Activated B cell treated with CpG ODN at 0.5 μM for 24 hours (primary cell): ENCODE measurements around the gene CDADC1. TPM values are rescaled to one million over a fixed set of nuclear protein-coding genes. Genes with fewer than 3 reads are reported as not detected.

ENCODE experiments used
- ATAC-seq: fragments of 200-7000 bp; cut with Tn5 transposase; one replicate; pipeline ENCODE4 v1.10.0; 2021; ENCODE audit warnings: low read depth, mild to moderate bottlenecking, moderate library complexity
- CTCF ChIA-PET: fragments of 350-600 bp; sonication (Branson Sonifier 250); formaldehyde crosslinking; loops from one replicate; lab custom pipeline; 2021; ENCODE audit warnings: antibody characterized with exemption; lab: Charles Lee
- POLR2A ChIA-PET: fragments of 350-600 bp; sonication (Branson Sonifier 250); formaldehyde crosslinking; loops from one replicate; lab custom pipeline; 2021; ENCODE audit warnings: antibody characterized with exemption; lab: Charles Lee
- DNase-seq: peaks from one replicate; pipeline ENCODE4 v3.0.0; 2022
- H3K27ac Mint-ChIP-seq: one replicate; pipeline ENCODE4 v1.8.0; 2020; ENCODE audit warnings: mixed read lengths
- H3K27me3 Mint-ChIP-seq: one replicate; pipeline ENCODE4 v1.8.0; 2021; ENCODE audit warnings: mixed read lengths
- H3K36me3 Mint-ChIP-seq: one replicate; pipeline ENCODE4 v1.8.0; 2021; ENCODE audit warnings: low read depth, mixed read lengths
- H3K4me1 Mint-ChIP-seq: one replicate; pipeline ENCODE4 v1.8.0; 2021; ENCODE audit warnings: mixed read lengths
- H3K4me3 Mint-ChIP-seq: one replicate; pipeline ENCODE4 v1.8.0; 2020; ENCODE audit warnings: mild to moderate bottlenecking, mixed read lengths
- H3K9me3 Mint-ChIP-seq: one replicate; pipeline ENCODE4 v1.8.0; 2020; ENCODE audit warnings: mixed read lengths
- intact Hi-C: fragments of 100-400 bp; cut with micrococcal nuclease; formaldehyde crosslinking; loops from one replicate; pipeline ENCODE4 v1.15.1; 2024
- total RNA-seq: library from RNA; stranded (reverse); gene quantifications from 2 replicates; pipeline ENCODE4 v1.2.3, GENCODE V29; 2022
- TF ChIP-seq, protein P1 (sequence below): fragments of 200-600 bp; IDR thresholded peaks from one replicate; pipeline ENCODE4 v1.8.0; 2022; ENCODE audit warnings: antibody characterized with exemption, mild to moderate bottlenecking

Gene CDADC1
- total RNA-seq, 1 donor from 2014 or later, result 10.4 TPM

DNA sequence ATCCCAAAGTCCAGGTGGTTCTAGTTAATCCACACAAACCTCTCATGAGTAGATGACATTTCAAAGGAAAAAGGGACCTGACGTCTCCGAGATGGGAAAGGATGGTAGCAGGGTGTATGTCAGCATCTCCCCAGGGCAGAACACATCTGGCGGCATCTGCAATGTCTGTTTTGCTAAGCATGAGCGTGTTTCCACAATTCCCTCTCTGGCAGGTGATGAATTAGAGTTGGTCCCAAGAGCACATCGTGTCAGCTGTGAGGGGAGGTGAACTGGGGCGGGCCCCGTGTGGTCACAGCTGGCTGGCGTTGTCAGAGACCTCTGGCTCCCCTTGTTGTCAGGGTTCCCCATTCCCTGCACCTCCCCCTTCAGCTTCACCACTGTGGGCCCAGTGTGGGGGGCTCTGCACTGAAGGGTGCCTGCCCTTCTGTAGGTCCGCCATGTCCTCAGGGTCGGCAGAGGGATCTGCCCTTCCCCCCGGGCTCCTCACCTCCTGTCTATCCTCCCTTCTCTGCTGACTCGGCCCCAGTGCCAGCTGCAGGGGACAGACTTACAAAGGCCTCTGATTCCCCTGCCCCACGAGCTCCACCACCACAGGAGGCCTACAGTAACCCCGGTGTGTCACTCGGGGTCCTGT is 58.2 kb downstream of the CDADC1 start:
- no peak for DNase-seq
- peaks cover 8% of the 10 kb centered on the region for H3K36me3 Mint-ChIP-seq
- TF ChIP-seq, protein P1, sequence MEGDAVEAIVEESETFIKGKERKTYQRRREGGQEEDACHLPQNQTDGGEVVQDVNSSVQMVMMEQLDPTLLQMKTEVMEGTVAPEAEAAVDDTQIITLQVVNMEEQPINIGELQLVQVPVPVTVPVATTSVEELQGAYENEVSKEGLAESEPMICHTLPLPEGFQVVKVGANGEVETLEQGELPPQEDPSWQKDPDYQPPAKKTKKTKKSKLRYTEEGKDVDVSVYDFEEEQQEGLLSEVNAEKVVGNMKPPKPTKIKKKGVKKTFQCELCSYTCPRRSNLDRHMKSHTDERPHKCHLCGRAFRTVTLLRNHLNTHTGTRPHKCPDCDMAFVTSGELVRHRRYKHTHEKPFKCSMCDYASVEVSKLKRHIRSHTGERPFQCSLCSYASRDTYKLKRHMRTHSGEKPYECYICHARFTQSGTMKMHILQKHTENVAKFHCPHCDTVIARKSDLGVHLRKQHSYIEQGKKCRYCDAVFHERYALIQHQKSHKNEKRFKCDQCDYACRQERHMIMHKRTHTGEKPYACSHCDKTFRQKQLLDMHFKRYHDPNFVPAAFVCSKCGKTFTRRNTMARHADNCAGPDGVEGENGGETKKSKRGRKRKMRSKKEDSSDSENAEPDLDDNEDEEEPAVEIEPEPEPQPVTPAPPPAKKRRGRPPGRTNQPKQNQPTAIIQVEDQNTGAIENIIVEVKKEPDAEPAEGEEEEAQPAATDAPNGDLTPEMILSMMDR, result no peak
- intact Hi-C loops, result no loop called here
- no peaks in the 10 kb centered on the region for H3K9me3 Mint-ChIP-seq
- H3K27me3 Mint-ChIP-seq, result no peaks in the 10 kb centered on the region
- ATAC-seq, result no peak
- H3K4me3 Mint-ChIP-seq, result no peak overlapping the region
- no peak overlapping the region for H3K27ac Mint-ChIP-seq
- ChIA-PET CTCF (no interaction called here), POLR2A (interaction anchor here (0.7 kb wide), 1 partner anchor 281 kb away, joined by 3 read pairs; no protein-coding TSS in a partner anchor)
- peaks cover 36% of the 10 kb centered on the region for H3K4me1 Mint-ChIP-seq

DNA sequence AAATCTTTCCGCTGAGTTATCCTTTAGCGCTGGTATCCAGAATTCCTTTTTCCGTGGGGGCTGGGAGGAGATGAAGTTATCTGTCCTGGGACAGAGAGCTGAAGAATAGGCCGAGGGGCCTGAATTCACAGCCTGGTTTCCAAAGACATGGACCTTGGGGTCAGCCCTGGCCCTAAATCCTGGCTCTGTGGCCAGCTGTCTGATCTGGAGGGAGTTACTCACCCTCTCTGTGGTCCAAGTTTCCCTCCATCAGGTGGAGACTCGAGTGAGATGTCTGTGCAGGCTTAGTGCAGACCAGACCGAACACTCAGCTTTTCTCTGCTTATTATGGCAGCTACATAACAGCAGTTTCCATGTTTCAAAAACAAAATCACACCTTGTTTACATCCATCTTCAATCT is 59.6 kb downstream of the CDADC1 start:
- ChIA-PET POLR2A (interaction anchor here (1.0 kb wide), 1 partner anchor 13 kb away, joined by 5 read pairs; no protein-coding TSS in a partner anchor), CTCF (no interaction called here)
- H3K4me3 Mint-ChIP-seq, result no peak overlapping the region
- peaks cover 24% of the 10 kb centered on the region for H3K4me1 Mint-ChIP-seq
- no peak overlapping the region for H3K27ac Mint-ChIP-seq
- intact Hi-C loops, result no loop called here
- ATAC-seq (no peak), DNase-seq (no peak)
- TF ChIP-seq, protein P1, result no peak
- peaks cover 8% of the 10 kb centered on the region for H3K36me3 Mint-ChIP-seq
- H3K9me3 Mint-ChIP-seq, result no peaks in the 10 kb centered on the region
- H3K27me3 Mint-ChIP-seq, result no peaks in the 10 kb centered on the region

DNA sequence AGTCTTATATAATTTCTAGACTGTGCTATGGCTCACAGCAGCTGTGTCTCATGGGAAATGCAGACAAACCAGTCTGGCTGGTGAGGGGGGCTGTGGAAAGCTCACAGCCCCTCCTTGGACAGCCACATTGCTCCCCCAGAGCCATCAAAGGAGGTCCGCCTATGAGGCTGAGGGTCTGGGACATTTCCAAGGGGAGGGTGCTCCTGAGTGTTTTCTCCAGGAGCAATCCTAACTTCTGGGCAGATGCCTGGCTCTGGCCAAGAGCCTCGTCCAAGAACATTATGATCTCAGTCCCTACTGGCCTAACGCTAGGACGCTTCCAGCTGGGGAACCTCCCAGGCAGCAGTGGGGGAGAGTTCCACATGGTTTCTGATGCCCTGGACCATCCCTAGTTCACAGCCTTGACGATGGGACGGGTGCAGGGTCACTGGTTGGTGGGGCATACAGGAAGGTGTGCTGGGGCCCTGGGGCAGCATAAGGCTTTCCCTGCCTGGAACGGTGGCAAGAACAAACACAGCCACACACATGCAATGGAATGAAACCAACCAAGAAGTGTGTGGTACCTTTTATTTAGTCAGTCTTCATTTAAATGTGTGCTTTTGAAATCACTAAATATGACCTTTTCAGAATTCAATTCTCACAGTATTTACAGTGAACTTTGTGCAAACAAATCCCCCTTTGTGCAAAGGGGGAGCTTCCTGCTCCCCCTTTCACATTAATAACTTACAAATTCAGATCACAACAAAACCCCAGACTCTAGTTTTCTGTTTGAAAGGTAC is 60.6 kb downstream of the CDADC1 start:
- no peaks in the 10 kb centered on the region for H3K9me3 Mint-ChIP-seq
- peaks cover 8% of the 10 kb centered on the region for H3K36me3 Mint-ChIP-seq
- ChIA-PET CTCF (no interaction called here), POLR2A (interaction anchor here (1.0 kb wide), 1 partner anchor 12 kb away, joined by 5 read pairs; no protein-coding TSS in a partner anchor)
- TF ChIP-seq, protein P1, result no peak
- no peaks in the 10 kb centered on the region for H3K27me3 Mint-ChIP-seq
- intact Hi-C loops, result no loop called here
- no peak overlapping the region for H3K27ac Mint-ChIP-seq
- H3K4me3 Mint-ChIP-seq, result no peak overlapping the region
- DNase-seq, result no peak
- H3K4me1 Mint-ChIP-seq, result peaks cover 15% of the 10 kb centered on the region
- no peak for ATAC-seq

DNA sequence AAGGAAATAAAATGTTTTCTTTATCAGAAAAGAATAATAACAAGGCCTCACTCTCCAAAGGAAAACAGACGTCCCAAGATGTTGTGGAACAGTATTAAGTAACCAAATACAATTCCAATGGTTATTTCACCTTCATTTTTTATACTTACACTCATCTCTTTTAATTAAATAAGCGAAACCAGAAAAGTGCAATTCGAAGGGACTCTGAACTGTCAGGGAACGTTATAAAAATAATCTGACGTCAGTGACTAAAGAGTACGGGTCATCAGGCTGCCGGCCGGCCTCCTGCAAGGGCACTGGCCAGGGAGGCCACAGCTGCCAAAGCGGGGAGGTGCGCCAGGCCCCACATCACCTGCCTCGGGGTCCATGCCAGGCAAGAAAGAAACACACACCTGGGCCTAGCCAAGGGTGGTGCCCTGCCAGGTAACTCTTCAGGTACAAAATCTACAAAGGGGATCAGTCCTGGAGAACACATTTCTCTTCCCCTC is 61.2 kb downstream of the CDADC1 start:
- CTCF ChIA-PET, result no interaction called here
- no peak for ATAC-seq
- peaks cover 8% of the 10 kb centered on the region for H3K36me3 Mint-ChIP-seq
- intact Hi-C loops, result no loop called here
- no peak for DNase-seq
- H3K4me3 Mint-ChIP-seq, result no peak overlapping the region
- H3K27ac Mint-ChIP-seq, result no peak overlapping the region
- POLR2A ChIA-PET, result no interaction called here
- TF ChIP-seq, protein P1, result no peak
- H3K27me3 Mint-ChIP-seq, result no peaks in the 10 kb centered on the region
- H3K4me1 Mint-ChIP-seq, result peaks cover 9% of the 10 kb centered on the region
- no peaks in the 10 kb centered on the region for H3K9me3 Mint-ChIP-seq

DNA sequence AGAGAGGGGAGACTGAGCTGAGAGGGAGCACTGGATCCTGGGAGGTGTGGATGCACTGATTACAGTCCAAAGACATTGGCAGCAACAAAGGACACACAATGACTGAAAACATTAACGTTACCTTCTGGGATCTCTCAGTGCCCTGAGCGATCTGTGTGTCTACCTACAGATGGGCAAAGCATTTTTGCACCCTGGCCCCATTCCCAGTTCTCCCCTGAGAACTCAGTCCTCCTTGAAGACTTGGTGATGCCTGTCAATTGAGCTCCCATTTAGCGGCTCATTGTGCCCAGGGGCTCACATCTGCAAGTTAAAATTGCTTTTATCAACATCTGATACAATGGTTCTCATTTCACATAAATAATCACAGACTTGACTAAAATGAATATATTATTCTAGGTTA is 62.5 kb downstream of the CDADC1 start:
- intact Hi-C loops, result no loop called here
- Mint-ChIP-seq H3K4me1 (peaks cover 8% of the 10 kb centered on the region), H3K27ac (no peak overlapping the region), H3K9me3 (no peaks in the 10 kb centered on the region), H3K36me3 (peaks cover 8% of the 10 kb centered on the region), H3K4me3 (no peak overlapping the region), H3K27me3 (no peaks in the 10 kb centered on the region)
- ChIA-PET CTCF (no interaction called here), POLR2A (no interaction called here)
- ATAC-seq, result no peak
- TF ChIP-seq, protein P1, result no peak
- no peak for DNase-seq
